B cell (primary cell): Measurements from ENCODE around the gene PRSS3. TPM values are rescaled to one million over a fixed set of nuclear protein-coding genes. Genes with fewer than 3 reads are reported as not detected.
"Not testable (repeated sequence)": the region's sequence is repeated elsewhere in the genome, so short reads cannot be mapped to it uniquely, and the experiment has no call there.

ENCODE experiments used
- ATAC-seq: fragments of 200-7000 bp; cut with Tn5 transposase; one replicate; pipeline ENCODE4 v1.10.0; 2021; ENCODE audit warnings: low read depth, mild to moderate bottlenecking, moderate number of reproducible peaks, moderate library complexity
- CTCF ChIA-PET: fragments of 350-600 bp; sonication (Branson Sonifier 250); formaldehyde crosslinking; loops from one replicate; lab custom pipeline; 2021; ENCODE audit warnings: antibody characterized with exemption, inconsistent platforms; lab: Charles Lee
- POLR2A ChIA-PET: fragments of 350-600 bp; sonication (Branson Sonifier 250); formaldehyde crosslinking; loops from one replicate; lab custom pipeline; 2021; ENCODE audit warnings: antibody characterized with exemption; lab: Charles Lee
- DNase-seq: peaks from one replicate; pipeline ENCODE4 v3.0.0; 2013
- H2AFZ ChIP-seq: 2 replicates; pipeline ENCODE4 v1.6.1; 2012; ENCODE audit warnings: mild to moderate bottlenecking, low read depth, low read length; ENCODE audit not compliant: insufficient read depth, poor library complexity, severe bottlenecking
- H3K27ac ChIP-seq, 2 donors: 1 replicate in 1 of 2; 2 replicates in 1 of 2; pipeline ENCODE4 v1.5.1; 2012 to 2013; ENCODE audit warnings: low read length in 2 of 2, mild to moderate bottlenecking in 2 of 2, moderate library complexity in 1 of 2
- H3K27me3 ChIP-seq, 4 experiments: fragments of 200-600 bp in 1 of 4; sonication (generic) in 1 of 4; replicated peaks in 1 of 4; 1 replicate in 2 of 4; 2 replicates in 2 of 4; pipeline versions ENCODE4 v1.6.1 to v1.7.0; 2013 to 2016; ENCODE audit warnings: low read length in 3 of 4, mild to moderate bottlenecking in 2 of 4, mixed read lengths in 1 of 4, moderate library complexity in 1 of 4; ENCODE audit not compliant: insufficient read depth in 4 of 4, control insufficient read depth in 3 of 4; ENCODE audit errors: control extremely low read depth in 1 of 4
- H3K36me3 ChIP-seq, 2 experiments: replicated peaks in 1 of 2; 1 replicate in 1 of 2; 2 replicates in 1 of 2; pipeline versions ENCODE4 v1.6.1 to v1.7.1; 2013; ENCODE audit warnings: low read length in 1 of 2; ENCODE audit not compliant: insufficient read depth in 2 of 2, control insufficient read depth in 1 of 2; ENCODE audit errors: control extremely low read depth in 1 of 2, extremely low read depth in 1 of 2
- H3K4me1 ChIP-seq, 2 donors: fragments of 200-600 bp in 1 of 2; sonication (generic) in 1 of 2; 1 replicate in 1 of 2; 2 replicates in 1 of 2; pipeline versions ENCODE4 v1.5.1 to v1.6.1; 2013 to 2017; ENCODE audit warnings: low read length in 2 of 2; ENCODE audit not compliant: control insufficient read depth in 2 of 2, insufficient read depth in 2 of 2
- H3K4me2 ChIP-seq: replicated peaks from 2 replicates; pipeline ENCODE3; 2012; ENCODE audit warnings: mild to moderate bottlenecking, low read depth, low read length; ENCODE audit not compliant: poor library complexity, severe bottlenecking
- H3K4me3 ChIP-seq, 5 experiments: fragments of 200-600 bp in 1 of 5; sonication (generic) in 1 of 5; 1 replicate in 3 of 5; 2 replicates in 2 of 5; pipeline versions ENCODE4 v1.5.1 to v1.7.0; 2011 to 2016; ENCODE audit warnings: low read length in 4 of 5, mild to moderate bottlenecking in 4 of 5, low read depth in 2 of 5, control low read depth in 1 of 5, moderate library complexity in 1 of 5; ENCODE audit not compliant: insufficient read depth in 1 of 5; ENCODE audit errors: control extremely low read depth in 1 of 5, extremely low read depth in 1 of 5
- H3K79me2 ChIP-seq: fragments of 200-600 bp; sonication (generic); one replicate; pipeline ENCODE4 v1.6.0; 2016; ENCODE audit warnings: low read length; ENCODE audit not compliant: control insufficient read depth, insufficient read depth
- H3K9ac ChIP-seq: fragments of 200-600 bp; sonication (generic); 2 replicates; pipeline ENCODE4 v1.6.1; 2017; ENCODE audit warnings: mild to moderate bottlenecking, low read length, moderate library complexity
- H3K9me3 ChIP-seq, 3 donors: one replicate each; pipeline versions ENCODE4 v1.6.1 to v1.7.1; 2013; ENCODE audit warnings: low read length in 2 of 3; ENCODE audit not compliant: control insufficient read depth in 2 of 3, insufficient read depth in 1 of 3; ENCODE audit errors: control extremely low read depth in 1 of 3
- H4K20me1 ChIP-seq: 2 replicates; pipeline ENCODE4 v1.6.0; 2012; ENCODE audit warnings: mild to moderate bottlenecking, low read length; ENCODE audit not compliant: insufficient read depth, control insufficient read depth, poor library complexity, severe bottlenecking
- H3K27ac Mint-ChIP-seq: one replicate; pipeline ENCODE4 v1.8.0; 2021; ENCODE audit warnings: mixed read lengths
- H3K27me3 Mint-ChIP-seq: one replicate; pipeline ENCODE4 v1.8.0; 2021; ENCODE audit warnings: mixed read lengths
- H3K4me1 Mint-ChIP-seq: one replicate; pipeline ENCODE4 v1.8.0; 2021; ENCODE audit warnings: mixed read lengths
- H3K4me3 Mint-ChIP-seq: one replicate; pipeline ENCODE4 v1.8.0; 2021; ENCODE audit warnings: mixed read lengths
- H3K9me3 Mint-ChIP-seq: one replicate; pipeline ENCODE4 v1.8.0; 2022; ENCODE audit warnings: mixed read lengths; ENCODE audit not compliant: insufficient read depth
- CTCF ChIP-seq: fragments of 200-600 bp; IDR thresholded peaks from one replicate; pipeline ENCODE4 v1.8.0; 2022; ENCODE audit warnings: antibody characterized with exemption, mild to moderate bottlenecking
- EZH2 ChIP-seq: IDR thresholded peaks from 2 replicates; pipeline ENCODE4 v1.6.1; 2012; ENCODE audit warnings: borderline replicate concordance, low read depth, mild to moderate bottlenecking, moderate library complexity, low read length; ENCODE audit not compliant: insufficient read depth, poor library complexity, severe bottlenecking
- WGBS: methylation state at CpG from one replicate; pipeline ENCODE4 v1.1.5; 2013; ENCODE audit warnings: missing lambda C conversion rate; ENCODE audit not compliant: insufficient coverage; 5-methylcytosine and 5-hydroxymethylcytosine counted together
- intact Hi-C: fragments of 100-400 bp; cut with micrococcal nuclease; formaldehyde crosslinking; loops from one replicate; pipeline ENCODE4 v1.10.0; 2022
- polyA plus RNA-seq: library from polyadenylated mRNA; depleted of rRNA; stranded (reverse); fragments of >200 nt; gene quantifications from 2 replicates; pipeline ENCODE4 v1.2.3, GENCODE V29; 2012
- total RNA-seq, 2 donors: library from RNA; stranded (reverse); fragments of 120-200 nt in 1 of 2; gene quantifications; 1 replicate in 1 of 2; 2 replicates in 1 of 2; pipeline versions ENCODE4 v1.2.3 to v1.2.4, GENCODE V29; 2013 to 2022

The PRSS3 gene
- total and polyA plus RNA-seq, 2 donors (not counting 1 experiment from before 2014, with no cell fraction given), result not detected

- H3K9me3 ChIP-seq, result no peaks in the 10 kb centered on the region
- H3K4me3 ChIP-seq, result no peak overlapping the region
- no peak for ATAC-seq
- Mint-ChIP-seq H3K4me1 (peaks cover 46% of the 10 kb centered on the region), H3K27ac (no peak overlapping the region), H3K9me3 (no peaks in the 10 kb centered on the region), H3K27me3 (no peaks in the 10 kb centered on the region), H3K4me3 (no peak overlapping the region)
- no peaks in the 10 kb centered on the region for H3K36me3 ChIP-seq
- no peak overlapping the region for H3K27ac ChIP-seq
- intact Hi-C loops, result no loop called here
- DNase-seq, result no peak
- TF ChIP-seq EZH2 (no peak), CTCF (no peak)
- peaks cover 88% of the 10 kb centered on the region for H3K79me2 ChIP-seq
- POLR2A ChIA-PET, result no interaction called here
- H2AFZ ChIP-seq, result no peak overlapping the region
- WGBS, result 76% methylated on average over 3 of the region's 11 CpGs
- no peak overlapping the region for H3K9ac ChIP-seq
- no peak overlapping the region for H3K4me2 ChIP-seq
- H3K27me3 ChIP-seq, result no peaks in the 10 kb centered on the region
- H3K4me1 ChIP-seq, result peaks cover 16 to 19% of the 10 kb centered on the region in 2 donors
- H4K20me1 ChIP-seq, result peaks cover 72% of the 10 kb centered on the region
- CTCF ChIA-PET, result interaction anchor here (3.6 kb wide), 1 partner anchor 17 kb away, joined by 12 read pairs; no protein-coding TSS in a partner anchor
Measured at GRCh38 chr9:33835625-33836260, 40.4 kb downstream of the PRSS3 start.

GRCh38 chr9:33836261-33836660 is 40.9 kb downstream of the PRSS3 start:
- peaks cover 70% of the 10 kb centered on the region for H4K20me1 ChIP-seq
- peaks cover 16 to 19% of the 10 kb centered on the region in 2 donors for H3K4me1 ChIP-seq
- ATAC-seq, POLR2A ChIA-PET, H3K9me3 Mint-ChIP-seq, H3K9me3 ChIP-seq, H3K9ac ChIP-seq, H2AFZ ChIP-seq, H3K36me3 ChIP-seq, DNase-seq, intact Hi-C loops, H3K27me3 Mint-ChIP-seq, H3K27me3 ChIP-seq, H3K27ac Mint-ChIP-seq, H3K4me2 ChIP-seq, H3K4me3 Mint-ChIP-seq, H3K27ac ChIP-seq, H3K4me3 ChIP-seq: not testable (repeated sequence)
- no CpG with 5 or more reads among the region's 2 CpGs for WGBS
- peaks cover 47% of the 10 kb centered on the region for H3K4me1 Mint-ChIP-seq
- H3K79me2 ChIP-seq, result peaks cover 88% of the 10 kb centered on the region
- CTCF ChIA-PET, result interaction anchor here (0.8 to 3.6 kb wide), 2 partner anchors 16 to 18 kb away, joined by 3 to 12 read pairs; no protein-coding TSS in a partner anchor
